DMS114 treated with DMSO at 0.1 percent for 48 hours (cell line): ENCODE measurements around the gene ING2.

Experiments used
- DNase-seq: peaks from one replicate; lab custom pipeline; 2025; ENCODE audit not compliant: unreplicated experiment; lab: John Stamatoyannopoulos, UW

Gene ING2

DNA sequence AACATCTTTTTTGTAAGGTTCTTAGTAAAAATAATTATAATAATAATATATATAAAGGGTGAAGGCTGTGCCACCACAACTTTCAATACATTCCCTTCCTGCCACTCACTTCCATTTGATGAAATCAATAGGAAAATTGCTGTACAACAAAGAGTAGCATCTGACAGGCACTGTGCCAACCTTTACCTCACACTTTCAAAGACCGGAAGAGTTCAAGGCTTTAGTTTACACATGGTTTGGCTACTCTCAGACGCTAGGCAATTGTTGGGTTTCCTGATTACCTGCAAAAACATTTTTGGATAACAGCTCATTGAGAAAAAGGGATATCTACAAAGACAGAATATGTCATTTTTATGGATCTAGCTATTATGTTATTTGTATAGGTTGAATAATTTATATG, 5.5 kb upstream of the ING2 start:
- DNase-seq, result no peak

DNA sequence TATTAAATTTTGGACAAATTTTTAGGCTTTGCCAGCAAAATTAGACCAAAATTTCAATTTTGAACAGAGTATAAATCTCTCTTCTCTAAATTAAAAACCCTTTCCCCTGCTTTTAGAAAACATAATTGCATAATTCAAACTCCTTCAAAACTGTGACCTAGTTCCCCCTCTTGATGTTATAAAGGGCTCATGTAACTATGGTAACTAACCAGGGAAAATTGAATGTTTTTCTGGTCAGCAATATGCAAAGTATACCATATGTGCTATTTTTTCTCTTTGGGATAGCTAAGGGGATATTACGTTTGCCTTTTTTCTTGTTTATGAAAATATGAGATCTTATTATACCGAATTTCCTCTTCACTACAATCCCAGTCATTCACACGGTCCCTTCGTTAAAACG, 5.1 kb upstream of the ING2 start:
- DNase-seq, result no peak

DNA sequence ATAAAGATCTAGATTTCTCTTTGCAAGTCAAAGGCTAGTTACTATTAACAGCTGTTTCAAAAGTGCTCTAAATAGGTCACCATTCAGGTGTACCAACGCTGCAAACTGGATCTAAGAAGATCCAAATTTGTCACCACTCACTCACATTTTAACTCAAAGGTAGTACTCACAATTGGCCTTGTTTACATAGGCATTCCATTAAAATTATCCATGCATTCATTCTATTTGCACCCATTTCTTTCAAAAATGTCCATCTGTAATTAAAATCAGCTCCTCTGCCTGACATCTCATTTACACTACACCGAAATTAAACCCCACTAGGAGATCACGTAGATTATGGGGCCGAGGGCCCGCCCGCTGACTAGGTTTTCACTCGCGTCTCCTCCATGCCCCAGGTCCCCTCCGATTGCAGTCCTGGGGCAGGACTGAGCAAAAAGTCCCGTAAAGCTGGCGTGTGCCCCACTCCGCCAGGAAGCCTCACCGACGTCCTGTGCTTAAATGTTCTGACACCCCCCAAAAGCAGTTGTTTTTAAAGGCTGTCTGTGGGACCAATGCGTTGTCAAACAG, 1.3 kb upstream of the ING2 start:
- no peak for DNase-seq

DNA sequence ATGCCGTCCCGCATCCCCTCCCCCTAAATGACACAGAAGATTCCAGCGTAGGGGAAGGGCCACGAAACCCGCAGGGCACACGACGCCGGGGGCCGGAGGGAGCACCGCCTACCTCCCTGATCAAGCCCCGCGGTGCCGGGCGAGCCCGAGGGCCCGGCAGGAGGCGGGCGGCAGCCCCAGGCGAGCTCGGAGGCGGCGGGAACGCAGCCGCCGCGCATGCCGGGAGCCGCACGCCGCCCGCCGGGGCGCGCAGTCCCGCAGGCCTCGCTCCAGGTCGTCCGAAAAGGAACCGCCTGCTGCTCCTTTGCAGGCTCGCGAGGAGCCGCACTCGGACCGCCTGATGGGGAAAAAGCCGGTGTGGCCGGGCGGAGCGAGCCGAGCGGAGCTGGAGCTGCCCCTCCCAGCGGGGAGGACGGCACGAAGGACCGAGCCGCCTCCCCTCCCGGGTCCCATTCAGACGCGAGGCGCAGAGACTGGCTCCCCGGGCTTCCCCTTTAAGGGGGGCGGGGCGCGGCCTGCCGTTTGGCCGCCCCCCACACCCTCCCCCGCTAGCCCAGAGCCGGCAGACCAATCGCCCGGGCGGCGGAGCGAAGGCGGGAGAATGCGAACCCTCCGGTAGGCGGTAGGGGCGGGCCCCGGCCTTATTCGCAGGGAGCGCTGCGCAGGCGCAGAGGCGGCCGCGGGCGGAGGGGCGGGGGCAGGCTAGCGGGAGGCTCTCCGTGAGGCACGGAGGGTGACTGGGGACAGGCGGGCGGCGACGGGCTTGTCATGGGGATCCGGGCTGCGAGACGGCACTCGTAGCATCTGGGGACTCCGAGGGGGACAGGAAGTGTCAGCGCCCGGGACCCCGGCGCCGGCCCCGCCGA, 561 bp upstream of the ING2 start:
- peak; percentile 90 for DNase-seq

DNA sequence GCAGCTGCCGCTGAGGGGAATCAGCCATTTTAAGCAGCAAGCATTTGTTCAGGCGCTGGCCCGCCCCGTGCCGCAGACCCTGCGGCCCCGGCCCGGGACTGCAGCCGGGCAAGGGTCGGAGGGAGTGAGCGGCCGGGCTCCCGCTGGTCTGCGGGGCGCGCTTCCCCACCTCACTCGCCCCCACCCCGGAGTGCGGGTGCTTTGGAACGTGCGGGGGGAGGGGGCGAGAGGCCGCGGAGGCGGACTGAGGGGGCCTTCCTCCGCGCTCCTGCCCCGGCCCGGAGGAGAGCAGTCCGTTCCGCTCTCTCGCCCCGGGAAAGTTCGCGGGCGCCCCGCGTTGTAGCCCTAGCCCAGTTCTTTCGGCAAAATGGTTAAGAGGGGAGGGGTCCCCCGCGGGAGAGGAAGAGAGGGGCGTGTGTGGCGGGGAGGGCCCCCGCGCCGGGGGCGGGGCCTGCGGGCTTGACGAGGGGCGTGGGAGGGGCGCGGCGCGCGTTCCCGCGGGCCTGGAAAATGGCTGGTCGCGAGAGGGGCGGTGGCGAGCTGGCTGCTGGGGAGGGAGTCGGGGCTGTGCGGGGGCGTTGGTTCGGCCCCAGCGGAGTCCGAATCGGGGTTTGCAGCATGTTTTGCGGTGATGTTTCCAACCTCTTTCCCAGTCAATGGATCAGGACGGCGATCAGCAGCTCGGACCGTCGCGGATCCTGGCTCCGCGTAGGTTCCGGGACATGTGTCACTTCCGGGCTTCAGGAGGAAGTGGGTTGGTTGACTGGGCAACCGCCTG, 942 bp downstream of the ING2 start:
- peak; percentile 80 for DNase-seq

DNA sequence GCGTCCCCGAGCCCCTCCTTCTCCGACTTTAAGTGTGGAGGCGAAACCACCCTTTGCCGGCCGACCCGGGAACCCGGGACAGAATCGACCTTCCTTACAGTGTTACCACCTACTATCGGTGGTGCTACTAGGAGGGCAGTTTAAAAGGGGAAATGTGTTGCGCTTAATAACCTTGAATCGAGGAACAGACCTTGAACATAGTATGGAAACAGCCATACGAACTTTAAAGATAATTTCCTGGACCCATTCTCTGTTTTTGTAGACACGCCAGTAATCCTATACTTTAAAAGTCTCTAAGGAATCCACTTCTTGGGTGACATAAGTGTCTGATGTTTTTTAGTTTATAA, 1.5 kb downstream of the ING2 start:
- DNase-seq, result no peak

DNA sequence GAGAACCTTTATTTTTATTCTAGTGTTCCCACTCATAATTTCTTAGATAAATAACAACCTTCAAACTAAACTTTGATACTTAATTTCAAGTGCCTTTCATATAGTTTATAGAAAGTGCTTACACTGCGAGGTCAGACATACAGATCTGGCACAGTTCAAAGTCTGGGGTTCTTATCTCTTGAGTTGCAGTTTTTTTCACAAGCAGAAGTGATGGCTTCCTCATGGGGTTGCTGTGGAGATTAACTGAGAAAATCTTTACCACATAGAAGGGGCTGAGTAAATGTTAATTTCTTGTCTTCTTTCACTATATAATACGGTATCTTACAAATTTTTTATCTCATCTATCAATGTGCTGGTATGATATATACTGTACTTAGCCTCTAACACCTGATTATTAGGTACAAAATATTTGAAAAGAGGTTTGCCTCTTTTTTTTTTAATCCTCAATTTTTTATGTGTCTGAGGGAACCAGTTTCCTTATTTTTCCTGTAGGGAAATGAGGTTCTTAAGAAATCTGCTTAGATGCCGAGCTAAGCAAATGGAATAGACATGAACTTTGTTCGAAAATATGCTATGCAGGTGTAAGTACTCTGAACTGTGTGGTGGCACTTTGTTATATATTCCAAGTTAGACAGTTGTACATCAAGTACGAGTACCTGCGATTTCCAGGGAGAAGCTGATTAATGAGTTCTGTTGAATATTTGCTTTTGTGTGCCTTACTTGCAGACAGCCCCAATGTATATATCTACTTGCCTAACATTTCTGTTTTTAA, 3.3 kb downstream of the ING2 start:
- no peak for DNase-seq

DNA sequence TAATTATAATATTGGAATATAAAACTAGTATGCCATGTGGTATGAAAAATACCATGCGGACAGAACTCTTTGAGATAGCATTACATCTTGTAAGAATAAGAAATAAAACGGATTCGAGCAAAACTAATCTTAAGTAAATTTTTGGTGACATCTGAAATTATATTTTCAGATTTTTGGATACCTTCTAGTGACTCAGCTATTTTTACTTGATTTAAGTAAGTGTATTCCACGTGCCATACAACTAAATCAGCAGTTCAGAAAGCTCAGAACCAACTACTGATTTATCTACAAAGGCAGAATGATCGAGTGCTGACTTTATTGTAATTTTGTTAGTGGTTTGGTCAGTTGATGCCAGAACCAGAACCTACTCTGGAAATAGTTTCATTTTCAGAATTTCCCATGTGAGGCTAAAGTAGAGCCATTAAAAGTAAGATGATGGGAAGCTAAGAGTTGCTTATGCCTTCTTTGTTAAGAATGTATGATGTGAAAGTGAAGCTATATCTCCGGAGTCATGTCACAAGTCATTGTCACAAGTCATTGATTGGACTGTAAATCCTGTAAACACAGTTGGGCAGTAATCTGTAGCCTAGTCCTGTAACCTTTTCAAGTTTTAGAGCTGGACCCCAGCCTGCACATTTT, 4.0 kb downstream of the ING2 start:
- no peak for DNase-seq

DNA sequence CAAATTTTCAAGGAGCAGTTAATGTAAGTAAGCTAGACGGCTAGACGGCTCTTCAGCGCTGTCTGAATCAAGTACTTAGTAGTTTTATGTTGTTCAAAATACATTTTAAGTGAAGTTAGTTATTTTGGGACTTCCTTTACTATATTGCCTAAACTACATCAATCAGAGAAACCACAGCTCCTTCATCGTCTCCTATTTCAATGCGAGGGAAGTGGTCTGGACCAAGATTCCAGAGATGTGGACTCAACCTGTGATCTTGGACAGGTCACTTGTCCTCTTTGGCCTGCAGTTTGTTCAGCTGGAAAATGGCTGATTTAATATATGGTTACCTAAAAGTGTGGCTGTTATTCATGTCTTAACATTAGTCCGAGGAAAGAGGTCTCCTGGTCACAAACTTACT, 10.6 kb downstream of the ING2 start:
- DNase-seq, result no peak

DNA sequence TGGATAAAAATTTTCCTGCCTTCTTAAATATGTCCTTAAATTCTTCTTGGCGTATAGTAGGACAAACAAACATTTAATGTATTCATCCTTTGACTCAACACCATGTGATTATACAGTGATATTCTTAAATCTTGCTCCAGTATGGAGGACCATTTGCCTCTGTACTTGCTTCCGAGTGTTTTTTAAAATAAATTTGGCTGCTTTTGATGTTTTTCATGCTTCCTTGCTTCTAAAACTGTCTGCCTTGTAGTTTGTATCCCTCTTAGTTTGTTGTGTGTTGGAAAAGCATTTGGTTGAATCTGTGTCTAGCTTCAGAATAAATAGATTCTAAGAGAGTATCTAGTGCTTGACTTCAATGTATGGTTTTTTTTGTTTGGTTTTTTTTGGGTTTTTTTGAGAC, 12.3 kb downstream of the ING2 start:
- no peak for DNase-seq

DNA sequence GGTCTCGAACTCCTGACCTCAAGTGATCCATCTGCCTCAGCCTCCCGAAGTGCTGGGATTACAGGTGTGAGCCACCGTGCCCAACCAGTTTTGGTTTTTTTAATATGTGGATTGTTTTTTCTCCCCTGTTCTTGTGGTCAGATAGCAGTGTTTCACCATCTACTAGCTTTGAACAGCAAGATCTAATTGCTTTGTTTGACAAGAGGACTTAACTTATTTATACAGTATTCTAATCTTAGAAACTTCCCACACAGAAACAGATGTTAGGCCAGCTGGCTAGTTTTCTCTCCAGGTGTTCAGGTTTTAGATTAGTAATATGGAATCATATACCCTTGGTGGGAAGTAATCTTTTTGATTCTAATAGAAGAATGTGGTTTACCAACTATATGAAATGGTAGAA, 12.9 kb downstream of the ING2 start:
- DNase-seq, result no peak

DNA sequence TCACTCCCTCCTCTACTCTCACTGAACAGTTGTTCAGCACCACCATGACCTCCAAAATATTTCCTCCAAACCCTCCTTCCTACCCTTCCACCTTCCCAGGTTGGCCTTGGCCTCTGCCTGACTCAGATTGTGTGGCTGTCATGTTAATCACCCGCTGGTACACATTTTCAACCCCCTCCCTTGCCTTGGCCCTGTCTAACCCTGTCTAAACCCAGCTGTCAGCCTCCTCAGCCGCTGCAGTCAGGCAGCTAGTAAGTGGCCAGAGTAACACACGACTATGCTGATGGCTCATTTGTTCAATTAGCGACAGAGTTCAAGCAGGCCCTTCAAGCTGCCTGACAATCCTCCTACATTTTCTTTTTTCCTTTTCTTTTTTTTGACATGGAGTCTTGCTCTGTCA, 18.0 kb downstream of the ING2 start:
- no peak for DNase-seq

DNA sequence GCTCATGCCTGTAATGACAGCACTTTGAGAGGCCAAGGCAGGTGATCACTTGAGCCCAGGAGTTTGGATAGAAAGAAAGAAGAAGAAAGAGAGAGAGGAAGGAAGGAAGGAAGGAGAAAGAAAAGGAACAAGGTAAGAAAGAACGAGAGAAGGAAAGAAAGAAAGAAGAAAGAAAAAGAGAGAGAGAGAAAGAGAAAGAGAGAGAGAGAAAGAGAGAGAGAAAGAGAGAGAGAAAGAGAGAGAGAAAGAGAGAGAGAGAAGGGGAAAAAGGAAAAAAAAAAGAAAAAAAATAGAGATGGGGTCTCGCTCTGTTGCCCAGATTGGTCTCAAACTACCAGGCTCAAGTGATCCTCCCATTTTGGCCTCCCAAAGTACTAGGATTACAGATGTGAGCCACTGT, 22.5 kb downstream of the ING2 start:
- no peak for DNase-seq

DNA sequence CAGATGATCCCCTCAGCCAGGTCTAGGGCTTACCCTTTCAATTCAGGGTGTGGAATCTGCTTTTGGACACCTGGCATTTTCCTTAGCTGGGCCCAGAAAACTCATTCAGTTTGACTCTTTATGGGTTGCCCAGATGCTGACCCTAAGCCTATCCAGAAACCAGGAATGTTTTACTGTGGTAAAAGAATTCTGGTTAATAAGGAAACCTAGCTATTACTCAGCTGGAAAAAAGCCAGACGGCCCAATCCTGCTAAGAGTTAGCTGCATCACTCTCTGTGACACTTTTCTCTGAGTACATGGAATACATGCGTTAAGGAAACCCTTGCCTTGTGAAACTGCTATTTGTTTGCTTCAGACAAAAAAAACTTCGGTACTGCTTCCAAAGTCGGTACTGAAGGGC, 28.0 kb downstream of the ING2 start:
- DNase-seq, result no peak

DNA sequence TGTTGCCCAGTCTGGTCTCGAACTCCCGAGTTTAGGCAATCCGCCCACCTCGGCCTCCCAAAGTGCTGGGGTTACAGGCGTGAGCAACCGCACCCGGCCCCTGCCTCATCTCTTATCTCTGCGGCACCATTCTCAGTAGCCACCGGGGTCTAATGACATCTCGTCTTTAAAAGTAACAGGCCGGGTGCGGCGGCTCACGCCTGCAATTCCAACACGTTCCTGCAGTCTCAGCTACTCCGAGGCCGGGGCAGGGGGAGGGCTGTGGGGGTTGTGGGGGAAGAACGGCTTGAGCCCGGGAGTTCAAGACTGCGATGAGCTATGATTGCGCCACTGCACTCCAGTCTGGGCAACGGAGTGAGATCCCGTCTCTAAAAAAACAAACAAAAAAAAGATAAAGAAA, 28.8 kb downstream of the ING2 start:
- peak; percentile 8 for DNase-seq

DNA sequence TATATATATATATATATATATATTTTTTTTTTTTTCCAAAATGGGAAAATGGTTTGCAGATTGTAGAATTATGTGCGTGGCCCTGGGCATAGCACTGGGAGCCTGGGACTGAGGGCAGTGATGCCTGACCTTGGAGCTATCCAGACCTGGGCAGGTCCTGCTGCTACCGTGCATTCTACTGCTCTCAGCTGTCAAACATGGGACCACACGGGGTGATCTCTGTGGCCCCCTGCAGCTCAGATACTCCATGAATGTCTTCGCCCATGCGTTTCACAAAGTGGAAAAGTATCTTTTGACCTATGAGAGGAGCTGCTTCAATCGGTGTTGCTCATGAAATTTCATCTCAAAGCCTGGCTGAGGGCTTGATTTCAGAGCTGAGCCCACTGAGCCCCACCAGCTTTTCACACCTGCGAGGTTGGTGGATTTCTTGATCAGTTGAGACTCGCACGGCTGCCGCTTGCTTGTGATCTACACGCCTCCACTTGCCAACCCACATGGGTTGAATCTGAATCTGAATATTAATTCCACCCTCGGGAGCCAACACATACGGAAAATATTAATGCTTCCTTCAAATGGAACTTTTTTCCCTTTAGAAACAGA, 35.7 kb downstream of the ING2 start:
- DNase-seq, result no peak

DNA sequence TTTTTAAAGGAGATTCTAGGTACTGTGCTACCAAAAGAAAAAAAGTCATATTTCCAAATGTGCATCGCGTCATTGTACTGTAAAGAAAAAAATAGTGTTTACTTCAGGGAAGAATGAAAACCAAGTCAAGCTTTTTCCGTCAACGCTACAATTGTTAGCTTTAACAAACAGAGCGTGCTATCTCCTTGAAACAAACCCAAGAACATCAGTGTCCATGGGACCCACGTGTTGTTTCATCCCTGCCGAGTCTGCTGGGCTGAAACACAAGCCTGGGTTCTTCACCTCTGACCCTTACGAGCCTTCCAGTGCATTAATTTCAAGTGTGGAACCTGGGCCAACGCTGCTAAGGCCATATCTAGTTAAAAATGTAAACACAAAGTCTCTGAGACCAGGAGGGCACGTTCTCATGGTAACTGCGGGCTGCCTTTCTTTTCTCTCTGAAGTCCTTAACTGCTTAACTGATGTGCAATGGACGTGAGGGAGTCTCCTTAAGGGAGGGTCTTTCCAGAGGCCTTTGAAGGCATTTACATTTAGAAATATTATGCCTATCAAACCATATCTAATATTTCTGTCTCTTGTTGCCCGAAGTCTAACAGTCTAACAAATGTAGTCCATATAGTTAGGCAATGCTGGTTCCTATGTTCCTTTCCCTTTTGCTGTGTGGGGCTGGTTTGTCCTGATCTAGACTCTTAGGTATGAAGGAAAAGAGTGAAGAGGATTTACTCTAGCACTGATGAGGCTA, 36.3 kb downstream of the ING2 start:
- DNase-seq, result no peak

DNA sequence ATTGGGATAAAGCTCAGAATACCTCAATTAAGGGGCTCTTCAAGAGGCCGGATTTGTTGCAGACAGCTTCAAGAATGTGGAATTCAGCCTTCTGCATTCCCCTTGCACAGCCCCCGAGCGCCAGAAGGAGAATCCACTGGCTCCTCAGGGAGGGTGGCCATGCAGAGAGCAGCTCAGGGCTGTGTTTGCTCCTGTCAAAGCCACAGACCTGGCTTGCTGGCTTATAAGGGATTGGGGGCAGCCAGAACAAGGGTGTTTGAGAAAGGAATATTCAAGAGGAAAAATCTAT, 36.8 kb downstream of the ING2 start:
- no peak for DNase-seq

DNA sequence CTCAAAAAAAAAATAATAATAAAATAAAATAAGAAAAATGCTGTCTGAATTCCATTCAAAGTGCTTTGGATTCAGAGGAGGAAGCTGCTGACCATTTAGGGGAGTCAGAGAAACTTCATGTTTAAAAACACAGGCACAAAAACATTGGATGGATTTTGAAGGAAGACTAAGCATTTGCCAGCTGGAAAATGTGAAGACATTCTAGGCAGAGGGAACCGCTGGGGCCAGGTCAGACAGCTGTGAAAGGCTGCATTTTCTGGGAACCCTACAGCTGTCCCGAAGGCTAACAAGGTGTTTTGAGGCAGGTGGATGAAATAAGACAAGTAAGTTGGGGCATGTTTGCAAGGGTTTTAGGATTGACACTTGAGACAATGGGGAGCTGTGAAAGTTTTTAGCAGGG, 38.6 kb downstream of the ING2 start:
- DNase-seq, result no peak

DNA sequence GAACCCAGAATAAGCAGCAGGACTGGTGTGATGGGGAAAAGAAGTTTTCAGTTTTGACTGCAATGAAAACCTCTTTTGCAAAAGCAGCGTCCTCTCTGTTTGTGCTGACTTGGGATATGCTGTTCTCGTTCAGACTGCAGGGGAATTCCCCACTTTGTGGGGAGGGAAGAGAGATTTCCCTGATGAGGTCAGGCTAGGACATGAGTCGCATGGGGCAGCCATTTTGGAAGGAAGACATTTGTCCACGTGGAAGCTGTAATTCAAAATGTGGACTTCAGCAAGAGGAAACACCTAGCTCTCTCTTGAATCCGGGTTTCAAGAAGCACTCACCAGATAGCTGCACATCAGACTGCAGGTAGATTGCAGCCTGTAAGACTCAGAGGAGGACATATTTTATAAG, 39.3 kb downstream of the ING2 start:
- no peak for DNase-seq
